K562 (cell line): ENCODE measurements around the gene RAD52. TPM values are rescaled to one million over a fixed set of nuclear protein-coding genes. Genes with fewer than 3 reads are reported as not detected.

Experiments
- CGGBP1 ChIP-seq: fragments of 250-450 bp; sonication (Bioruptor Pico); IDR thresholded peaks from 2 replicates; pipeline ENCODE4 v1.9.0; 2021; ENCODE audit warnings: mild to moderate bottlenecking
- DACH1 ChIP-seq: fragments of 450-650 bp; IDR thresholded peaks from 2 replicates; pipeline ENCODE4 v1.6.1; 2018; ENCODE audit not compliant: partially characterized antibody
- FOS ChIP-seq: IDR thresholded peaks from 3 replicates; pipeline ENCODE4 v1.6.1; 2011; ENCODE audit not compliant: insufficient read length; ENCODE audit errors: extremely low read depth
- FOXA3 ChIP-seq, 2 experiments: fragments of 450-650 bp in 1 of 2; sonication (generic) in 1 of 2; formaldehyde crosslinking; IDR thresholded peaks in 1 of 2; conservative IDR thresholded peaks in 1 of 2; 2 replicates each; pipeline versions ENCODE4 v1.4.0 to v1.8.0; 2020 to 2022; ENCODE audit warnings: mild to moderate bottlenecking in 2 of 2, missing genetic modification reagents in 1 of 2
- FOXO4 ChIP-seq: fragments of 450-650 bp; formaldehyde crosslinking; IDR thresholded peaks from 2 replicates; pipeline ENCODE4 v1.4.0; 2020; ENCODE audit warnings: mild to moderate bottlenecking, moderate library complexity
- GTF3C2 ChIP-seq: IDR thresholded peaks from 3 replicates; pipeline ENCODE4 v1.6.1; 2011; ENCODE audit warnings: borderline replicate concordance, mild to moderate bottlenecking, moderate library complexity; ENCODE audit not compliant: insufficient read length; ENCODE audit errors: extremely low read depth
- MTA2 ChIP-seq: fragments of 450-650 bp; IDR thresholded peaks from 2 replicates; pipeline ENCODE4 v1.6.1; 2016; ENCODE audit warnings: low read depth
- NKRF ChIP-seq: fragments of 450-650 bp; IDR thresholded peaks from 2 replicates; pipeline ENCODE4 v1.6.1; 2016; ENCODE audit warnings: borderline replicate concordance
- PHF21A ChIP-seq: fragments of 450-650 bp; IDR thresholded peaks from 2 replicates; pipeline ENCODE4 v1.6.1; 2017; ENCODE audit warnings: low read depth, borderline replicate concordance
- SIN3A ChIP-seq, 2 experiments: fragments of 150-350 bp in 1 of 2; IDR thresholded peaks; 2 replicates each; pipeline ENCODE4 v1.6.1; 2011 to 2016; ENCODE audit warnings: borderline replicate concordance in 2 of 2, low read depth in 2 of 2, low read length in 2 of 2, mild to moderate bottlenecking in 2 of 2, moderate library complexity in 2 of 2; ENCODE audit not compliant: control insufficient read depth in 1 of 2
- ZNF24 ChIP-seq: fragments of 450-650 bp; IDR thresholded peaks from 2 replicates; pipeline ENCODE4 v1.6.1; 2016
- ZNF398 ChIP-seq: fragments of 250-450 bp; sonication (Bioruptor Pico); IDR thresholded peaks from 2 replicates; pipeline ENCODE4 v1.8.0; 2021; ENCODE audit warnings: moderate library complexity, mild to moderate bottlenecking, inconsistent platforms
- ZNF583 ChIP-seq: fragments of 250-450 bp; sonication (Bioruptor Pico); IDR thresholded peaks from 2 replicates; pipeline ENCODE4 v1.4.0; 2020
- ZNF592 ChIP-seq: fragments of 450-650 bp; IDR thresholded peaks from 2 replicates; pipeline ENCODE4 v1.6.1; 2017; ENCODE audit warnings: antibody characterized with exemption, mild to moderate bottlenecking
- ZSCAN32 ChIP-seq: fragments of 450-650 bp; formaldehyde crosslinking; IDR thresholded peaks from 2 replicates; pipeline ENCODE4 v1.4.0; 2020; ENCODE audit warnings: mild to moderate bottlenecking, moderate library complexity
- polyA plus RNA-seq, 8 experiments: library from polyadenylated mRNA; depleted of rRNA in 4 of 8; stranded (reverse) in 5 of 8; unstranded in 3 of 8; fragments of >200 nt; fragmentation: Nextera tagmentation in 2 of 8; fragmentation: Illumina TruSeq in 1 of 8; extraction: Ambion mirVana in 2 of 8; extraction: Trizol in 1 of 8; gene quantifications; 2 replicates each; pipeline versions ENCODE4 v1.2.1 to v1.2.3, GENCODE V29; 2011 to 2014; ENCODE audit warnings: inconsistent platforms in 1 of 8, missing spikeins in 1 of 8
- total RNA-seq, 7 experiments: library from RNA; depleted of rRNA in 6 of 7; stranded (reverse); fragments of >200 nt in 6 of 7; fragmentation: Illumina TruSeq in 2 of 7; extraction: Trizol in 2 of 7; gene quantifications; 2 replicates each; pipeline versions ENCODE4 v1.2.1 to v1.2.3, GENCODE V29; 2011 to 2021; ENCODE audit warnings: low replicate concordance in 1 of 7

Gene RAD52
- total and polyA plus RNA-seq, 9 of the 15 experiments (the other 6 are each of a cell fraction or from before 2014, with no cell fraction given), result 1.3 to 15.9 (median 9.3) TPM

- TF ChIP-seq ZNF398 (no peak), NKRF (no peak), MTA2 (peak; percentile 43; the same call in 1 of the 2 replicates), GTF3C2 (no peak), ZSCAN32 (CRISPR knock-in tag) (no peak), FOXO4 (no peak), FOXA3 (CRISPR knock-in tag; conservative IDR thresholded peaks at IDR 0.05 in 1 of 2, IDR thresholded peaks at IDR 0.05 in 1 of 2) (no peak), SIN3A (IDR thresholded peaks at IDR 0.05; ENCODE audit: borderline replicate concordance in 2 of 2, control insufficient read depth in 1 of 2, low read depth in 2 of 2, low read length in 2 of 2) (peak in 1 of 2 experiments; percentile 42; a peak in 1 of 4 replicates), ZNF583 (no peak), CGGBP1 (CRISPR knock-in tag) (no peak), ZNF24 (no peak), ZNF592 (no peak), DACH1 (no peak), FOS (no peak), PHF21A (no peak)
These were observed 45.5 kb downstream of the RAD52 start (continued) for GRCh38 chr12:904010-904414.
